ENCODE data around the gene OAS2. TPM values are rescaled to one million over a fixed set of nuclear protein-coding genes. Genes with fewer than 3 reads are reported as not detected.

Gene OAS2
- total and polyA plus RNA-seq, 4 donors = 4.1 to 9.3 (median 5.0) TPM

- H3K36me3 ChIP-seq (ENCODE audit: control insufficient read depth, insufficient read depth, low read length) = no peaks in the 10 kb centered on the region
- no peaks in the 10 kb centered on the region for H3K4me1 ChIP-seq (ENCODE audit: control insufficient read depth, insufficient read depth, low read length)
- peaks cover 6% of the 10 kb centered on the region for H3K27me3 ChIP-seq (ENCODE audit: control insufficient read depth, insufficient read depth, low read length)
- H3K27ac ChIP-seq (ENCODE audit: low read depth, low read length) = no peak overlapping the region
- WGBS (ENCODE audit: insufficient coverage) = 51% methylated on average over 10 of the region's 11 CpGs
- DNase-seq (ENCODE audit: low read depth in 4 of 6, low spot score in 6 of 6) = peak in 1 of 6 donors; percentile 38
- no peaks in the 10 kb centered on the region for H3K9me3 ChIP-seq (ENCODE audit: control insufficient read depth, insufficient read depth, low read length)
- H3K4me3 ChIP-seq (ENCODE audit: low read depth, low read length) = no peak overlapping the region
Measured at GRCh38 chr12:113049976-113050742, 71.8 kb downstream of the OAS2 start.

- WGBS (ENCODE audit: insufficient coverage) = 87% methylated on average over 3 of the region's 7 CpGs
- H3K4me3 ChIP-seq (ENCODE audit: low read depth, low read length) = no peak overlapping the region
Measured at GRCh38 chr12:113050795-113051194, 72.5 kb downstream of the OAS2 start.

GRCh38 chr12:113051759-113052158, 73.4 kb downstream of the OAS2 start:
- Histone ChIP-seq H3K4me1 (ENCODE audit: control insufficient read depth, insufficient read depth, low read length) (peaks cover 10% of the 10 kb centered on the region), H3K4me3 (ENCODE audit: low read depth, low read length) (no peak overlapping the region), H3K27ac (ENCODE audit: low read depth, low read length) (no peak overlapping the region), H3K36me3 (ENCODE audit: control insufficient read depth, insufficient read depth, low read length) (no peaks in the 10 kb centered on the region), H3K9me3 (ENCODE audit: control insufficient read depth, insufficient read depth, low read length) (no peaks in the 10 kb centered on the region), H3K27me3 (ENCODE audit: control insufficient read depth, insufficient read depth, low read length) (peaks cover 2% of the 10 kb centered on the region)
- WGBS (ENCODE audit: insufficient coverage) = 89% methylated on average over 4 of the region's 4 CpGs
- no peak for DNase-seq (ENCODE audit: low read depth in 4 of 6, low spot score in 6 of 6)

More at GRCh38 chr12:113050795-113051194, 72.5 kb downstream of the OAS2 start:
- Histone ChIP-seq H3K27me3 (ENCODE audit: control insufficient read depth, insufficient read depth, low read length) (peaks cover 4% of the 10 kb centered on the region), H3K27ac (ENCODE audit: low read depth, low read length) (no peak overlapping the region), H3K9me3 (ENCODE audit: control insufficient read depth, insufficient read depth, low read length) (no peaks in the 10 kb centered on the region), H3K36me3 (ENCODE audit: control insufficient read depth, insufficient read depth, low read length) (no peaks in the 10 kb centered on the region), H3K4me1 (ENCODE audit: control insufficient read depth, insufficient read depth, low read length) (peaks cover 6% of the 10 kb centered on the region)
- no peak for DNase-seq (ENCODE audit: low read depth in 4 of 6, low spot score in 6 of 6)

GRCh38 chr12:113052326-113052725, 74.0 kb downstream of the OAS2 start:
- 64% methylated on average over 4 of the region's 4 CpGs for WGBS (ENCODE audit: insufficient coverage)
- Histone ChIP-seq H3K4me1 (ENCODE audit: control insufficient read depth, insufficient read depth, low read length) (peaks cover 12% of the 10 kb centered on the region), H3K9me3 (ENCODE audit: control insufficient read depth, insufficient read depth, low read length) (no peaks in the 10 kb centered on the region), H3K36me3 (ENCODE audit: control insufficient read depth, insufficient read depth, low read length) (no peaks in the 10 kb centered on the region), H3K27ac (ENCODE audit: low read depth, low read length) (no peak overlapping the region), H3K4me3 (ENCODE audit: low read depth, low read length) (no peak overlapping the region), H3K27me3 (ENCODE audit: control insufficient read depth, insufficient read depth, low read length) (peaks cover 2% of the 10 kb centered on the region)
- no peak for DNase-seq (ENCODE audit: low read depth in 4 of 6, low spot score in 6 of 6)

GRCh38 chr12:113054948-113055486, 76.7 kb downstream of the OAS2 start:
- Histone ChIP-seq H3K4me3 (ENCODE audit: low read depth, low read length) (no peak overlapping the region), H3K9me3 (ENCODE audit: control insufficient read depth, insufficient read depth, low read length) (no peaks in the 10 kb centered on the region), H3K27ac (ENCODE audit: low read depth, low read length) (no peak overlapping the region), H3K27me3 (ENCODE audit: control insufficient read depth, insufficient read depth, low read length) (no peaks in the 10 kb centered on the region), H3K36me3 (ENCODE audit: control insufficient read depth, insufficient read depth, low read length) (peaks cover 16% of the 10 kb centered on the region), H3K4me1 (ENCODE audit: control insufficient read depth, insufficient read depth, low read length) (peaks cover 23% of the 10 kb centered on the region)
- 71% methylated on average over 3 of the region's 4 CpGs for WGBS (ENCODE audit: insufficient coverage)
- no peak for DNase-seq (ENCODE audit: low read depth in 4 of 6, low spot score in 6 of 6)

- Histone ChIP-seq H3K27me3 (ENCODE audit: control insufficient read depth, insufficient read depth, low read length) (no peaks in the 10 kb centered on the region), H3K4me3 (ENCODE audit: low read depth, low read length) (peak overlapping the region; percentile 45), H3K9me3 (ENCODE audit: control insufficient read depth, insufficient read depth, low read length) (no peaks in the 10 kb centered on the region), H3K27ac (ENCODE audit: low read depth, low read length) (no peak overlapping the region), H3K36me3 (ENCODE audit: control insufficient read depth, insufficient read depth, low read length) (peaks cover 16% of the 10 kb centered on the region), H3K4me1 (ENCODE audit: control insufficient read depth, insufficient read depth, low read length) (peaks cover 26% of the 10 kb centered on the region)
- 60% methylated on average over 8 of the region's 13 CpGs for whole genome bisulfite sequencing (ENCODE audit: insufficient coverage)
- peak in 1 of 6 donors; percentile 35 for DNase-seq (ENCODE audit: low read depth in 4 of 6, low spot score in 6 of 6)
Measured at GRCh38 chr12:113055594-113056380, 77.5 kb downstream of the OAS2 start.

- WGBS (ENCODE audit: insufficient coverage) = 4% methylated on average over 8 of the region's 8 CpGs
- no peak for DNase-seq (ENCODE audit: low read depth in 4 of 6, low spot score in 6 of 6)
- Histone ChIP-seq H3K27me3 (ENCODE audit: control insufficient read depth, insufficient read depth, low read length) (no peaks in the 10 kb centered on the region), H3K36me3 (ENCODE audit: control insufficient read depth, insufficient read depth, low read length) (peaks cover 17% of the 10 kb centered on the region), H3K27ac (ENCODE audit: low read depth, low read length) (no peak overlapping the region), H3K4me1 (ENCODE audit: control insufficient read depth, insufficient read depth, low read length) (peaks cover 32% of the 10 kb centered on the region), H3K9me3 (ENCODE audit: control insufficient read depth, insufficient read depth, low read length) (no peaks in the 10 kb centered on the region), H3K4me3 (ENCODE audit: low read depth, low read length) (peak overlapping the region; percentile 45)
Measured at GRCh38 chr12:113056381-113056630, 78.0 kb downstream of the OAS2 start.

- under 1% methylated on average over 75 of the region's 94 CpGs for WGBS (ENCODE audit: insufficient coverage)
- H3K27ac ChIP-seq (ENCODE audit: low read depth, low read length) = peak within 1 kb of the TSS; percentile 62
- peaks cover 33% of the 10 kb centered on the region for H3K4me1 ChIP-seq (ENCODE audit: control insufficient read depth, insufficient read depth, low read length)
- no peaks in the 10 kb centered on the region for H3K9me3 ChIP-seq (ENCODE audit: control insufficient read depth, insufficient read depth, low read length)
- peaks cover 22% of the 10 kb centered on the region for H3K36me3 ChIP-seq (ENCODE audit: control insufficient read depth, insufficient read depth, low read length)
- no peaks in the 10 kb centered on the region for H3K27me3 ChIP-seq (ENCODE audit: control insufficient read depth, insufficient read depth, low read length)
- peak in 2 of 6 donors; percentile 82 to 89 for DNase-seq (ENCODE audit: low read depth in 4 of 6, low spot score in 6 of 6)
- peak within 1 kb of the TSS; percentile 45 for H3K4me3 ChIP-seq (ENCODE audit: low read depth, low read length)
Measured at GRCh38 chr12:113056631-113057488, 78.5 kb downstream of the OAS2 start, which contains the start of gene DTX1. Gene DTX1, plus strand, starts transcription at chr12:113056730. Its CDS starts 1,463 bp downstream, at chr12:113058193.

Data from spinal cord (tissue), 10 donors.